ENCODE measurements around the gene BMP7.

Gene BMP7

DNA sequence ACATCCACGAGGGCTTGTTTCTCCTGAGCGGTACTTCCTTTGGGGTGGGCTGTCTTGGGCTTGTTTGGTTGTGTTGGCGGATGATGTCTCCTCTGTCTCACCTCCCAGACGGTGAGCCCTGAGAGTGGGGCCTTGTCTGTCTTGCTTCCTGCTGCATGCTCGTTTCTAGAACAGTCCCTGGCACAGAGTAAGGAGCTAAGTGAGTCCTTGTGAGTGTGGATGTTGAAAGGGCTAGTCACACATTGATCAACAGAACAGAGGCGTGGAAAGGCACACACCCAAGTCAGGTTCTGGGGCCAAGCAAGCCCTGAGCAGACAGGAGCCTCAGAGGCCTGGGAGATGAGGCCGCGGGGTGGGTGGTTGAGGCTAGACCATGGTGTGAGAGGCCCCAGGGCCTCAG, 111.0 kb downstream of the BMP7 start:
- no peaks in the 10 kb centered on the region for H4K20me1 ChIP-seq
- no peak for TF ChIP-seq Cebpa-rat (IDR thresholded peaks at IDR 0.05)
- H3K27ac ChIP-seq: peak overlapping the region in 1 of 11 experiments; percentile 3; a peak in 1 of 22 replicates
- peaks cover 0 to 9% (median 0%) of the 10 kb centered on the region in 11 experiments; a peak in 3 of 22 replicates for H3K9me3 ChIP-seq (replicated peaks in 1 of 11)
- H3K9ac ChIP-seq: no peak overlapping the region
- peaks cover 15 to 47% (median 27%) of the 10 kb centered on the region in 10 experiments for H3K4me1 ChIP-seq
- peak overlapping the region in 3 of 11 experiments; percentile 5 to 26 (median 9); a peak in 1 of 22 replicates for H3K4me2 ChIP-seq
- H3K4me3 ChIP-seq: no peak overlapping the region
- no peaks in the 10 kb centered on the region for H3K27me3 ChIP-seq
- H3K36me3 ChIP-seq: no peaks in the 10 kb centered on the region

DNA sequence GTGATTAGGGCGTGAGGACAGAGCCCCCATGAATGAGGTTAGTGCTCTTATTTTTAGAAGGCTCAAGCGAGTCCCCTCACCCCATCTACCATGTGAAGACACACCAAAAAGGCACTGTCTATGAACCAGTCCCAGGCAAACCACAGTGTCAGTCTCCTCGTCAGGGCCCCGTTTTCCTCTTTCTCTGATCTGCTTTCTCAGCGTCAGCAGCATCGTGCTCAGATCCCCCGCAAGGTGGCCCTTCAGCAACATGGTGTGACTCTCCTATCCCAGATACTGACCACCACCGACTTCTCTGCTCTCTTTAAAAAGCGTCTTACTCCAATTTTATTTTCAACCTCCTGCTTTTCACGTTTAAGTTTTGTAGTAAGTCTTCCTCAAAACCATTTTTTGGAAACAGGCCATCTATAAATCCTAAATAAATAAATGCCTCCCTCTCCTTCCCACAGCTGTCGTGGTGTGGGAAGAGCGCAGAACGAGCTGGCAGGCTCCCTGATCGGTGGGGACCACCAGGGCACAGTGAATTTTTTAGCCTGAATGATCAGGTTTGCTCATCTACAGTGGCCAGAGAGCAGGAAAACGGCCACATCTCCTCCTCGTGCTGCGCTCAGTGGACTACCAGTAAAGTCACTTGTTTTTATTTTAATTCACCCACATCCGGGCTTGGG, 113.1 kb downstream of the BMP7 start:
- Histone ChIP-seq H3K4me2 (peak overlapping the region; percentile 59 to 87 (median 79)), H3K4me3 (peak overlapping the region in 3 of 10 experiments; percentile 9 to 40 (median 16); a peak in 3 of 20 replicates), H3K27me3 (no peaks in the 10 kb centered on the region), H3K9me3 (replicated peaks in 1 of 11) (peaks cover 0 to 11% (median 0%) of the 10 kb centered on the region in 11 experiments; a peak in 6 of 22 replicates), H3K4me1 (peaks cover 14 to 43% (median 27%) of the 10 kb centered on the region in 10 experiments), H3K27ac (peak overlapping the region in 9 of 11 experiments; percentile 10 to 69 (median 54); a peak in 15 of 22 replicates), H3K9ac (peak overlapping the region in 9 of 11 experiments; percentile 6 to 67 (median 46); a peak in 10 of 22 replicates), H4K20me1 (no peaks in the 10 kb centered on the region), H3K36me3 (no peaks in the 10 kb centered on the region)
- TF ChIP-seq Cebpa-rat (IDR thresholded peaks at IDR 0.05): no peak

DNA sequence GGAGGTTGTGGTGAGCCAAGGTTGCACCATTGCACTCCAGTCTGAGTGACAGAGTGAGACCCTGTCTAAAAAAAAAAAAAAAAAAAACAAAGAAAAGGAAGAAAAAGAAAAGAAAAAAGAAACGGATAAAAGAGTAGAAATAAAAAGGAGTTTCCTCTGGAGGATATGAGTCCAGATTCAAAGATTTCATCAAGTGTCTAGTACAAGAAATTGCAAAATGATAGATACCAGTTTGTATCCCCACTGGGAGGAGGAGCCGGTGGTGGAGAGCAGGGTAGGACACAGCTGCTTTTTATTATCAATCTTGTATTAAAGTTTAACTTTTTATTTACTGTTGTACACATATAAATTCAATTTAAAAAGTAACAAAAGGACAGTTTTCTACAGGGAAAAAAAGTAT, 113.9 kb downstream of the BMP7 start:
- TF ChIP-seq Cebpa-rat (IDR thresholded peaks at IDR 0.05): no peak
- Histone ChIP-seq H3K4me3 (no peak overlapping the region), H3K27me3 (no peaks in the 10 kb centered on the region)

DNA sequence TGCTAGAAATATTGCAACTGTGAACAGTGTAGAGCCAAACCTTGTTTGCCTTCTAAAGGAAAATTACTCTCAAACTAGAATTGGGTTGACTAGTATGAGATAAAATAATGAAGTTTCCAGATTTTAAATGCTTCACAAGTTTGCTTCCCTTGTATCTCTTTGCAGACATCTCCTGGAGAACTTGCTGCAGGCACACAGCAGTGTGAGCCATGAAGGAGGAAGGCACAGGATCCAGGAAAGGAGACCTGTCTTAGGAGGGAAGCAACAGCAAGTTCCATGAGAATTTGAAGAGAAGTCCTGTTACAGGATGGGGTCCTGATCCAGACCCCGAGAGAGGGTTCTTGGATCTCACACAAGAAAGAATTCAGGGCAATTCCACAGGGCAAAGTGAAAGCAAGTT, 115.9 kb downstream of the BMP7 start:
- Histone ChIP-seq H3K27me3 (no peaks in the 10 kb centered on the region), H3K4me3 (no peak overlapping the region), H4K20me1 (no peaks in the 10 kb centered on the region), H3K4me2 (no peak overlapping the region), H3K9ac (no peak overlapping the region), H3K9me3 (replicated peaks in 1 of 11) (peaks cover 0 to 26% (median 4%) of the 10 kb centered on the region in 11 experiments; a peak in 9 of 22 replicates), H3K27ac (no peak overlapping the region), H3K4me1 (peaks cover 15 to 44% (median 31%) of the 10 kb centered on the region in 10 experiments), H3K36me3 (no peaks in the 10 kb centered on the region)
- no peak for TF ChIP-seq Cebpa-rat (IDR thresholded peaks at IDR 0.05)

More for the DNA sequence above, 113.9 kb downstream of the BMP7 start:
- peaks cover 0 to 19% (median 4%) of the 10 kb centered on the region in 11 experiments; a peak in 9 of 22 replicates for H3K9me3 ChIP-seq (replicated peaks in 1 of 11)
- no peaks in the 10 kb centered on the region for H3K36me3 ChIP-seq
- H3K4me1 ChIP-seq: peaks cover 14 to 44% (median 28%) of the 10 kb centered on the region in 10 experiments
- no peak overlapping the region for H3K27ac ChIP-seq
- H3K4me2 ChIP-seq: peak overlapping the region; percentile 59 to 87 (median 79); a peak in 14 of 22 replicates
- no peaks in the 10 kb centered on the region for H4K20me1 ChIP-seq
- peak overlapping the region in 3 of 11 experiments; percentile 6 to 51 (median 48); a peak in 2 of 22 replicates for H3K9ac ChIP-seq

DNA sequence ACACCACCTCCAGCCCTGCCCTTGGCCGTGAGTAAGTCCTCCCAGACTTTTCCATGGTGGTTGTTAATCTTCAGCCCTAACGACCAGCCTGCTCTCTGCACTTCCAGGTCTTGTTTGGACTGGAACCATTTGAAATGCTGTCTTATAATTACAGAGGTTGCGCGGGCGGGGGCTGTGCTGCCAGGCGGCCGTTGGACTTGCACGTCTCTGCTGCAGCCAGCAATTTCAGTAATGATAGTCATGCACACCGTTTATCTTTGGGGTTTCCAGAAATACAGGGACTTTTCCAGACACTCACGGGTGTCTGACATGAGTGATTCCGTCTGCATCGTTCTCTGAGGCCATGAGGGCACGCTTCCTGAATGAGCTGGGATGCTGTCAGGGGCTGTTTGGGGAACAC, 118.2 kb downstream of the BMP7 start:
- H3K9ac ChIP-seq: no peak overlapping the region
- H3K4me3 ChIP-seq: no peak overlapping the region
- peak overlapping the region in 1 of 11 experiments; percentile 50; a peak in 1 of 22 replicates for H3K4me2 ChIP-seq
- peaks cover 5 to 27% (median 15%) of the 10 kb centered on the region in 10 experiments for H3K4me1 ChIP-seq
- peaks cover 0 to 26% (median 4%) of the 10 kb centered on the region in 11 experiments; a peak in 9 of 22 replicates for H3K9me3 ChIP-seq (replicated peaks in 1 of 11)
- H3K27me3 ChIP-seq: no peaks in the 10 kb centered on the region
- no peaks in the 10 kb centered on the region for H3K36me3 ChIP-seq
- H4K20me1 ChIP-seq: no peaks in the 10 kb centered on the region
- H3K27ac ChIP-seq: no peak overlapping the region
- no peak for TF ChIP-seq Cebpa-rat (IDR thresholded peaks at IDR 0.05)

DNA sequence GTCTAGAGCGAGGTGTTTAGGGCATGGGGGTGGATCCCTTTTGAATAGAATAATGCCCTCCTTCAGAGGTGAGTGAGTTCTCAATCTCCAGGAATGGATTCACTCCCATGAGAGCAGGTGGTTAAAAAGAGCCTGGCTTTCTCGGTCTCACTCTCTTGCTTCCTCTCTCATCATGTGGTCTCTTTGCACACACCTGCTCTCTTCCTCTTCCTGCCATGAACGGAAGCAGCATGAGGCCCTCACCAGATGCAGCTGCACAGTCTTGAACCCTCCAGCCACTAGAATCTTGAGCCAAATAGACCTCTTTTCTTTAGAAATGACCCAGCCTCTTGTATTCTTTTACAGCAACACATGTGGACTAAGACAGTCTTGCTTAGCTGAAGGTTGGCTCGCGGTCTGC, 119.3 kb downstream of the BMP7 start:
- Histone ChIP-seq H3K9me3 (replicated peaks in 1 of 11) (peaks cover 0 to 26% (median 4%) of the 10 kb centered on the region in 11 experiments; a peak in 9 of 22 replicates), H3K4me3 (no peak overlapping the region), H3K9ac (no peak overlapping the region), H3K4me1 (peaks cover 0 to 16% (median 9%) of the 10 kb centered on the region in 10 experiments; a peak in 14 of 20 replicates), H4K20me1 (no peaks in the 10 kb centered on the region), H3K27ac (no peak overlapping the region), H3K4me2 (peak overlapping the region in 8 of 11 experiments; percentile 10 to 50 (median 43); a peak in 14 of 22 replicates), H3K27me3 (no peaks in the 10 kb centered on the region), H3K36me3 (no peaks in the 10 kb centered on the region)
- TF ChIP-seq Cebpa-rat (IDR thresholded peaks at IDR 0.05): no peak

DNA sequence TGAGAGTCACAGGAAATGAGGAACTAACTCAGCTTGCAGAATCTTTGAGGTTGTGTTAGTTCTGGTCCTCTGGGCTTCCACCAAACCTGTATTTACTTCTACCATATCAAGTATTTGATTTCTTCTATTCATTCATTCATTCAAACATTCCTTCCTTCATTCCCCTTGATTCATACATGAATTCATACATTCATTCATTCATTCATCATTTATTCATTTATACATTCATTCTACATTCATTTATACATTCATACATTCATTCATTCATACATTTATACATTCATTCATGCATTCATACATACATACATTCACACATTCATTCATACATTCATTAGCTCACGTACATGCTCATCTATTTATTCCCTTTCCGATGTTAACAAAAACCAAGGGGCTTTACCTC, 120.3 kb downstream of the BMP7 start:
- Histone ChIP-seq H3K4me3 (no peak overlapping the region), H3K4me2 (no peak overlapping the region), H3K9ac (no peak overlapping the region), H3K27ac (no peak overlapping the region), H3K36me3 (no peaks in the 10 kb centered on the region), H4K20me1 (no peaks in the 10 kb centered on the region), H3K4me1 (peaks cover 0 to 15% (median 9%) of the 10 kb centered on the region in 10 experiments; a peak in 14 of 20 replicates), H3K9me3 (replicated peaks in 1 of 11) (peaks cover 0 to 22% (median 4%) of the 10 kb centered on the region in 11 experiments; a peak in 9 of 22 replicates), H3K27me3 (no peaks in the 10 kb centered on the region)
- no peak for TF ChIP-seq Cebpa-rat (IDR thresholded peaks at IDR 0.05)

DNA sequence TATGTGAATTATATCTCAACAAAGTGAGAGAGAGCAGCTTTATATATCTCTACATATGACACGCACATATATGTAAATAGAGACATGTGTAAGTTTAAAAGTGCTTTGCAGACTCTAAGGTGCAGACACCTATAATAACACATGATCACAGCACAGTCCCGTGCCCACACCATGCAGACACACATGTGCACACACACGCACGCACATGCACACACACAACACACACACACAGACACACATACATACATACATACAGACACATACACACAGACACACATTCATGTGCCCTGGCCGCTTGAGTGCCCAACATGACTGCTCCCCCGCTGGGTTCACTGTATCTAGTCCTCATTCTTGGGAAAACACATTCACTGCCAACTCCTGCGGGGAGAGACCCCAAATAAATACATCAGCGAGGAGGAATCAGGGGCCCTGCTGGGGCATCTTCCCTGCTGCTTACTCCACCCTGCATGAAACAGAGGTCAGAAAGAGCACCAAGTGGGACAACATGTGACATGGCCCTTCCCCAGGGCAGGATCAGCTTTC, 121.3 kb downstream of the BMP7 start:
- Histone ChIP-seq H3K4me2 (no peak overlapping the region), H3K9me3 (replicated peaks in 1 of 11) (peaks cover 0 to 21% (median 4%) of the 10 kb centered on the region in 11 experiments; a peak in 8 of 22 replicates), H3K4me3 (no peak overlapping the region), H3K27ac (no peak overlapping the region), H3K36me3 (no peaks in the 10 kb centered on the region), H3K4me1 (peaks cover 0 to 15% (median 9%) of the 10 kb centered on the region in 10 experiments; a peak in 14 of 20 replicates), H3K27me3 (no peaks in the 10 kb centered on the region), H4K20me1 (no peaks in the 10 kb centered on the region), H3K9ac (no peak overlapping the region)
- TF ChIP-seq Cebpa-rat (IDR thresholded peaks at IDR 0.05): no peak

DNA sequence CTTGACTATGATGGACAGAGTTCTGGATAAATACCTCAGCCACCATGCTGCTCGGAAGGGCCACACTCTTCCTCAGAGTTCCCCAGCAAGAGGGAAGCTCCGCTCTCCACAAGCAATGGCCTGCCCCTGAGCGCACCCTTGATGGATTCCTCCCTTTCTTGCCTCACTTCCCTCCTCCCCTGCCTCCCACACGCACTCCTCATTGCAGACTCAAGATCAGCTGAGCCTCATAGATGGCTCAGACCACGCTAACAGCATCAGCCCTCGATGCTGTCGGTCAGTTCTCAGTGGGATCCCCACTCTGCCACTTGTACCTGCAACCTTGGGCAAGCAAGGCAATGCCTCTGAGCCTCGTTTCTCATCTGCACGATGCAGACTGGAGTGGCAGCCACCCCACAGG, 123.3 kb downstream of the BMP7 start:
- Histone ChIP-seq H4K20me1 (no peaks in the 10 kb centered on the region), H3K4me2 (no peak overlapping the region), H3K27ac (no peak overlapping the region), H3K36me3 (no peaks in the 10 kb centered on the region), H3K9me3 (replicated peaks in 1 of 11) (peaks cover 0 to 17% (median 4%) of the 10 kb centered on the region in 11 experiments; a peak in 8 of 22 replicates), H3K27me3 (no peaks in the 10 kb centered on the region), H3K4me3 (no peak overlapping the region), H3K9ac (no peak overlapping the region), H3K4me1 (peaks cover 0 to 15% (median 9%) of the 10 kb centered on the region in 10 experiments; a peak in 14 of 20 replicates)
- no peak for TF ChIP-seq Cebpa-rat (IDR thresholded peaks at IDR 0.05)

All from BLaER1 treated with 17β-estradiol and CSF1 and Interleukin-3, amounts not matched to agents 10 nM and 100 nM (cell line).